IMR-90 (cell line): Measurements from ENCODE around the gene CSPG5. TPM values are rescaled to one million over a fixed set of nuclear protein-coding genes. Genes with fewer than 3 reads are reported as not detected.

ENCODE experiments used
- ATAC-seq: fragments of 200-7000 bp; cut with Tn5 transposase; 2 replicates; pipeline ENCODE4 v1.9.1; 2020; ENCODE audit warnings: low read depth, mild to moderate bottlenecking, moderate library complexity
- BruUV-seq: library from RNA; stranded (reverse); fragments of 400-500 nt; replicated peaks from 2 replicates; lab custom pipeline; 2021; lab: Mats Ljungman, UMichigan
- CTCF ChIA-PET: fragments of 300-600 bp; formaldehyde crosslinking; extraction: SDS; loops from one replicate; lab custom pipeline; 2021; ENCODE audit warnings: antibody characterized with exemption; lab: Yijun Ruan, JAX
- POLR2A ChIA-PET: fragments of 300-600 bp; sonication (Branson Sonifier 250); formaldehyde crosslinking; loops from one replicate; lab custom pipeline; 2022; ENCODE audit warnings: antibody characterized with exemption; ENCODE audit not compliant: unreplicated experiment; lab: Charles Lee
- DNase-seq: peaks from one replicate; pipeline ENCODE4 v3.0.0; 2013
- H2AFZ ChIP-seq: replicated peaks from 2 replicates; pipeline ENCODE3; 2013; ENCODE audit warnings: low read length, mild to moderate bottlenecking; ENCODE audit not compliant: poor library complexity
- H2AK5ac ChIP-seq: 2 replicates; pipeline ENCODE4 v1.6.1; 2013; ENCODE audit warnings: low read depth, low read length, inconsistent platforms
- H2AK9ac ChIP-seq: replicated peaks from 2 replicates; pipeline ENCODE3; 2013; ENCODE audit warnings: mild to moderate bottlenecking, low read depth, low read length, moderate library complexity; ENCODE audit not compliant: poor library complexity
- H2BK120ac ChIP-seq: 2 replicates; pipeline ENCODE4 v1.6.1; 2013; ENCODE audit warnings: low read depth, low read length, inconsistent platforms
- H2BK15ac ChIP-seq: 3 replicates; pipeline ENCODE4 v1.6.1; 2013; ENCODE audit warnings: low read depth, low read length, inconsistent platforms
- H2BK20ac ChIP-seq: 2 replicates; pipeline ENCODE4 v1.6.1; 2013; ENCODE audit warnings: low read depth, mild to moderate bottlenecking, inconsistent platforms, low read length, moderate library complexity
- H2BK5ac ChIP-seq: 2 replicates; pipeline ENCODE4 v1.6.1; 2013; ENCODE audit warnings: mild to moderate bottlenecking, low read depth, low read length, inconsistent platforms; ENCODE audit not compliant: poor library complexity, severe bottlenecking
- H3K14ac ChIP-seq: replicated peaks from 2 replicates; pipeline ENCODE4 v1.6.1; 2013; ENCODE audit warnings: low read depth, low read length, inconsistent platforms
- H3K18ac ChIP-seq: 2 replicates; pipeline ENCODE4 v1.6.1; 2013; ENCODE audit warnings: low read depth, low read length, control low read depth
- H3K23ac ChIP-seq: 2 replicates; pipeline ENCODE4 v1.6.1; 2013; ENCODE audit warnings: low read depth, low read length, inconsistent platforms
- H3K27ac ChIP-seq: 2 replicates; pipeline ENCODE4 v1.5.1; 2013; ENCODE audit warnings: mild to moderate bottlenecking, control low read depth, low read length; ENCODE audit not compliant: insufficient read depth
- H3K27me3 ChIP-seq: 2 replicates; pipeline ENCODE4 v1.6.1; 2013; ENCODE audit warnings: low read length; ENCODE audit not compliant: control insufficient read depth, insufficient read depth
- H3K36me3 ChIP-seq: 2 replicates; pipeline ENCODE4 v1.6.1; 2013; ENCODE audit warnings: low read length, mixed read lengths; ENCODE audit not compliant: control insufficient read depth, insufficient read depth
- H3K4ac ChIP-seq: 2 replicates; pipeline ENCODE4 v1.6.1; 2013; ENCODE audit warnings: low read depth, low read length, inconsistent platforms
- H3K4me1 ChIP-seq: 2 replicates; pipeline ENCODE4 v1.6.1; 2013; ENCODE audit warnings: low read length, mixed read lengths; ENCODE audit not compliant: control insufficient read depth, insufficient read depth
- H3K4me2 ChIP-seq: 2 replicates; pipeline ENCODE4 v1.6.1; 2013; ENCODE audit warnings: low read depth, mild to moderate bottlenecking, control low read depth, low read length, moderate library complexity
- H3K4me3 ChIP-seq: 2 replicates; pipeline ENCODE4 v1.5.1; 2013; ENCODE audit warnings: low read depth, mild to moderate bottlenecking, control low read depth, low read length, moderate library complexity; ENCODE audit not compliant: insufficient read depth
- H3K56ac ChIP-seq: 2 replicates; pipeline ENCODE4 v1.6.1; 2013; ENCODE audit warnings: low read length, inconsistent platforms; ENCODE audit not compliant: insufficient read depth; ENCODE audit errors: extremely low read depth
- H3K79me1 ChIP-seq, 2 experiments: 2 replicates each; pipeline ENCODE4 v1.6.1; 2013; ENCODE audit warnings: low read length in 2 of 2, inconsistent platforms in 1 of 2, low read depth in 1 of 2
- H3K9ac ChIP-seq: 2 replicates; pipeline ENCODE4 v1.6.1; 2013; ENCODE audit warnings: low read depth, low read length, control low read depth
- H3K9me1 ChIP-seq: 2 replicates; pipeline ENCODE4 v1.6.1; 2013; ENCODE audit warnings: low read length, inconsistent platforms; ENCODE audit not compliant: insufficient read depth
- H3K9me3 ChIP-seq: 2 replicates; pipeline ENCODE4 v1.6.1; 2013; ENCODE audit warnings: low read length; ENCODE audit not compliant: control insufficient read depth, insufficient read depth
- H4K20me1 ChIP-seq: 2 replicates; pipeline ENCODE4 v1.6.1; 2013; ENCODE audit warnings: low read length, inconsistent platforms; ENCODE audit not compliant: insufficient read depth
- H4K5ac ChIP-seq: 2 replicates; pipeline ENCODE4 v1.6.1; 2013; ENCODE audit warnings: mild to moderate bottlenecking, low read depth, low read length, control low read depth
- H4K8ac ChIP-seq, 2 experiments: 2 replicates each; pipeline ENCODE4 v1.6.1; 2013; ENCODE audit warnings: low read depth in 2 of 2, low read length in 2 of 2, control low read depth in 1 of 2, inconsistent platforms in 1 of 2
- H4K91ac ChIP-seq: 2 replicates; pipeline ENCODE4 v1.6.1; 2013; ENCODE audit warnings: low read depth, low read length, inconsistent platforms; ENCODE audit not compliant: insufficient read depth
- CHD1 ChIP-seq: IDR thresholded peaks from 2 replicates; pipeline ENCODE4 v1.6.1; 2012; ENCODE audit warnings: low read depth, low read length, improper control_type of control experiment
- CTCF ChIP-seq: conservative IDR thresholded peaks from 2 replicates; pipeline ENCODE4 v1.5.1; 2012; ENCODE audit warnings: mild to moderate bottlenecking, low read depth, low read length, improper control_type of control experiment
- MAZ ChIP-seq: IDR thresholded peaks from 2 replicates; pipeline ENCODE4 v1.6.1; 2012; ENCODE audit warnings: low read depth, mild to moderate bottlenecking, low read length, improper control_type of control experiment, moderate library complexity, borderline replicate concordance
- MXI1 ChIP-seq: IDR thresholded peaks from 2 replicates; pipeline ENCODE4 v1.6.1; 2012; ENCODE audit warnings: low read depth, mild to moderate bottlenecking, low read length, moderate library complexity, borderline replicate concordance
- NFE2L2 ChIP-seq: fragments of 150-350 bp; IDR thresholded peaks from 2 replicates; pipeline ENCODE4 v1.6.1; 2016; ENCODE audit warnings: low read depth, mild to moderate bottlenecking, low read length
- POLR2A ChIP-seq: IDR thresholded peaks from 2 replicates; pipeline ENCODE4 v1.6.1; 2012; ENCODE audit warnings: mild to moderate bottlenecking, low read depth, low read length
- RAD21 ChIP-seq: IDR thresholded peaks from 2 replicates; pipeline ENCODE4 v1.6.1; 2012; ENCODE audit warnings: low read length, improper control_type of control experiment
- SMC3 ChIP-seq: fragments of 150-350 bp; IDR thresholded peaks from 2 replicates; pipeline ENCODE4 v1.6.1; 2016; ENCODE audit warnings: low read depth, mild to moderate bottlenecking, antibody characterized with exemption, low read length, moderate library complexity
- USF2 ChIP-seq: fragments of 150-350 bp; IDR thresholded peaks from 2 replicates; pipeline ENCODE4 v1.6.1; 2017; ENCODE audit warnings: mild to moderate bottlenecking, antibody characterized with exemption, low read length, low read depth
- WGBS, 2 experiments: methylation state at CpG; one replicate each; pipeline versions ENCODE4 v1.1.5 to v1.1.7; 2013; ENCODE audit warnings: missing lambda C conversion rate in 2 of 2; ENCODE audit not compliant: insufficient read length in 1 of 2; ENCODE audit errors: extremely low coverage in 2 of 2; 5-methylcytosine and 5-hydroxymethylcytosine counted together
- dilution Hi-C: fragments of 300-500 bp; cut with HindIII; formaldehyde crosslinking; loops from one replicate; pipeline ENCODE4 v1.14.3; 2018; ENCODE audit warnings: low sequenced_read_pairs; ENCODE audit not compliant: unreplicated experiment
- in situ Hi-C: fragments of 300-500 bp; cut with MboI; formaldehyde crosslinking; loops from 3 replicates; pipeline ENCODE4 v1.14.3; 2019; ENCODE audit warnings: low sequenced_read_pairs, inconsistent platforms, mixed read lengths
- intact Hi-C: fragments of 100-400 bp; cut with micrococcal nuclease; formaldehyde crosslinking; loops from 2 replicates; pipeline ENCODE4 v1.10.0; 2022
- polyA plus RNA-seq, 3 experiments: library from polyadenylated mRNA; depleted of rRNA; stranded (reverse); fragments of >200 nt; gene quantifications; 2 replicates each; pipeline ENCODE4 v1.2.3, GENCODE V29; 2012; ENCODE audit warnings: low replicate concordance in 1 of 3
- total RNA-seq: library from RNA; depleted of rRNA; stranded (reverse); fragments of >200 nt; gene quantifications from 2 replicates; pipeline ENCODE4 v1.2.3, GENCODE V29; 2012

CSPG5 gene
- total and polyA plus RNA-seq, 2 of the 4 experiments (the other 2 are of a cell fraction), result under 0.01 to 0.10 TPM

DNA sequence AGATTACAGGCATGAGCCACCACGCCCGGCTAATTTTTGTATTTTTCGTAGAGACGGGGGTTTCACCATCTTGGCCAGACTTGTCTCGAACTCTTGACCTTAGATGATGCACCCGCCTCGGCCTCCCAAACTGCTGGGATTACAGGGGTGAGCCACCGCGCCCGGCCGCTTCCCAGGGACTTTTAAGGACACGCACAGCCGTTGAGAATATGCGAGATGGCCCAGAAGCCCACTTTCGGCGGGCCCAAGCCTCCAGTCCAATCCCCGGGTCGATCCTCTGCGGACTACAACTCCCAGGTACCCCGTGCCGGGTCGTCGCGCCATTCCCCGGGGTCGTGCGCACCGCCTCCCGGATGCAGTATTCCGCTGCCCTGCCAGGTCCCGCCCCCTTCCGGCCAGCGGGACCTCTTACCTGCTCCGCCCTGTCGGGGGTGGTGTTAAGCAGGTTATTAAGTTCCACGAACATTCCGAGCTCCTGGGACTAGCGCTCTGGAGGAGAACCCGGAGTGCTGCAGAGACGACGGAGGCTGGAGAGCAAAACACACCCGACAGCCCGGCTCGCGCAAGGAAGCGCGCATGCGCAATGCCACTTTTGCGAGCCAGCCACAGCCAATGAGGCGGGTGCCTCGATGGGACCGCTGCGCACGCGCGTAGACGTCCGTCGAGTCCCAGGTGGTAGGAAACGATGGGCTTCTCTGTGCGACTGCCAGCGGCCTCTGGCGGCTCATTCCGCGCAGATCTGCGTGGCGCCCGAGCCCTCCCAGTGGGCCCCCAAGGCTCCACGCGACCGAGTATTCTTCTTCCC lies 65.3 kb downstream of the CSPG5 start, which contains the start of gene ELP6:
Gene ELP6, minus strand, starts transcription at position 588 of the 805 bp plus-strand sequence. Its CDS starts 122 bp downstream, at position 466.
- 0% methylated on average over 21 of the region's 71 CpGs; no CpG with 5 or more reads in 1 of the 2 experiments for WGBS, 2 experiments
- H3K27ac ChIP-seq, result peak within 1 kb of the TSS; percentile 90
- dilution Hi-C loops, result no loop called here

More for the DNA sequence above, 65.3 kb downstream of the CSPG5 start, which contains the start of gene ELP6:
- Histone ChIP-seq H2BK5ac (peak within 1 kb of the TSS; percentile 92), H3K4me3 (peak within 1 kb of the TSS; percentile 69), H3K23ac (peak within 1 kb of the TSS; percentile 99), H3K9me1 (peaks cover 6% of the 10 kb centered on the region), H3K4ac (peak within 1 kb of the TSS; percentile 98), H3K9me3 (no peaks in the 10 kb centered on the region), H2BK15ac (peak within 1 kb of the TSS; percentile 96), H3K56ac (peak within 1 kb of the TSS; percentile 100), H3K18ac (peak within 1 kb of the TSS; percentile 89), H3K9ac (peak within 1 kb of the TSS; percentile 98), H3K4me1 (peaks cover 2% of the 10 kb centered on the region; the same call in 1 of the 2 replicates), H3K79me1 (peaks cover 21 to 29% of the 10 kb centered on the region in 2 experiments), H3K14ac (peak within 1 kb of the TSS; percentile 100), H3K4me2 (peak within 1 kb of the TSS; percentile 100), H3K27me3 (no peaks in the 10 kb centered on the region), H2AK9ac (peak within 1 kb of the TSS; percentile 99), H4K8ac (peak within 1 kb of the TSS; percentile 76 to 100), H4K91ac (peak within 1 kb of the TSS; percentile 100), H4K5ac (peak within 1 kb of the TSS; percentile 99), H2BK120ac (peak within 1 kb of the TSS; percentile 96), H2AK5ac (peak within 1 kb of the TSS; percentile 77), H3K36me3 (peaks cover 10% of the 10 kb centered on the region), H2AFZ (peak within 1 kb of the TSS; percentile 100), H4K20me1 (no peaks in the 10 kb centered on the region), H2BK20ac (peak within 1 kb of the TSS; percentile 81)
- in situ Hi-C loops, result no loop called here
- POLR2A ChIA-PET, result no interaction called here
- ATAC-seq, result peak; percentile 98
- CTCF ChIA-PET, result no interaction called here
- no TSS peak for BruUV-seq
- intact Hi-C loops, result loop anchor here (1.0 kb wide), 1 partner anchor 92 kb away; no protein-coding TSS in a partner anchor
- peak; percentile 94 for DNase-seq
- peak; percentile 62 for TF ChIP-seq CTCF
- TF ChIP-seq MAZ, result peak; percentile 77; the same call in 1 of the 2 replicates
- peak; percentile 35; the same call in 1 of the 2 replicates for TF ChIP-seq MXI1
- TF ChIP-seq NFE2L2, result no peak
- peak; percentile 50 for TF ChIP-seq POLR2A
- TF ChIP-seq SMC3, result peak; percentile 36; the same call in 1 of the 2 replicates
- TF ChIP-seq CHD1, result no peak
- TF ChIP-seq USF2, result peak; percentile 33; the same call in 1 of the 2 replicates
- TF ChIP-seq RAD21, result peak; percentile 59
